GM12878 (cell line): ENCODE measurements around the gene ENOX2. TPM values are rescaled to one million over a fixed set of nuclear protein-coding genes. Genes with fewer than 3 reads are reported as not detected.

ENCODE experiments used
- ATAC-seq: fragments of 200-7000 bp; cut with Tn5 transposase; 3 replicates; pipeline ENCODE4 v1.9.1; 2020; ENCODE audit warnings: mild to moderate bottlenecking, moderate library complexity
- BruUV-seq: library from RNA; stranded (reverse); fragments of 400-500 nt; replicated peaks from 2 replicates; lab custom pipeline; 2021; lab: Mats Ljungman, UMichigan
- CTCF ChIA-PET: fragments of 300-600 bp; sonication (Branson Sonifier 250); formaldehyde crosslinking; extraction: SDS; loops from one replicate; lab custom pipeline; 2021; ENCODE audit warnings: inconsistent platforms; lab: Yijun Ruan, JAX
- POLR2A ChIA-PET: fragments of 350-600 bp; formaldehyde crosslinking; extraction: SDS; loops from one replicate; lab custom pipeline; 2021; ENCODE audit warnings: inconsistent platforms; lab: Charles Lee
- RAD21 ChIA-PET: fragments of 300-600 bp; sonication (Branson Sonifier 250); formaldehyde crosslinking; loops from one replicate; lab custom pipeline; 2023; ENCODE audit warnings: antibody characterized with exemption; ENCODE audit not compliant: unreplicated experiment; lab: Charles Lee
- SMC1A ChIA-PET: fragments of 300-600 bp; sonication (Branson Sonifier 250); formaldehyde crosslinking; loops from one replicate; lab custom pipeline; 2023; ENCODE audit not compliant: unreplicated experiment, uncharacterized antibody; lab: Charles Lee
- DNase-seq: peaks from one replicate; pipeline ENCODE4 v3.0.0-alpha.2; 2011; ENCODE audit warnings: low read depth, low spot score
- FAIRE-seq: peaks from 3 replicates; lab custom pipeline; 2011; peaks lifted over from hg19 to GRCh38; lab: Jason Lieb, UNC
- H2AFZ ChIP-seq: 2 replicates; pipeline ENCODE4 v1.6.0; 2011; ENCODE audit warnings: low read depth, low read length, control low read depth; ENCODE audit not compliant: control insufficient read depth
- H3K27ac ChIP-seq: 2 replicates; pipeline ENCODE4 v1.5.1; 2011; ENCODE audit warnings: control low read depth; ENCODE audit not compliant: control insufficient read depth, insufficient read depth
- H3K27me3 ChIP-seq, 2 experiments: replicated peaks in 1 of 2; 2 replicates each; pipeline versions ENCODE4 v1.6.0 to v1.6.1; 2011; ENCODE audit warnings: low read length in 1 of 2; ENCODE audit not compliant: control insufficient read depth in 2 of 2, insufficient read depth in 2 of 2
- H3K36me3 ChIP-seq, 2 experiments: 2 replicates each; pipeline ENCODE4 v1.5.1; 2011; ENCODE audit warnings: low read length in 1 of 2; ENCODE audit not compliant: control insufficient read depth in 2 of 2, insufficient read depth in 2 of 2
- H3K4me1 ChIP-seq: 2 replicates; pipeline ENCODE4 v1.6.1; 2011; ENCODE audit warnings: mild to moderate bottlenecking, low read length, moderate library complexity, mixed read lengths; ENCODE audit not compliant: control insufficient read depth, insufficient read depth
- H3K4me2 ChIP-seq: 2 replicates; pipeline ENCODE4 v1.6.0; 2011; ENCODE audit warnings: control low read depth; ENCODE audit not compliant: control insufficient read depth, insufficient read depth
- H3K4me3 ChIP-seq: fragments of 200-600 bp; sonication (generic); 2 replicates; pipeline ENCODE4 v1.5.1; 2016
- H3K79me2 ChIP-seq: 2 replicates; pipeline ENCODE4 v1.6.0; 2011; ENCODE audit warnings: low read length; ENCODE audit not compliant: control insufficient read depth, insufficient read depth
- H3K9ac ChIP-seq: 2 replicates; pipeline ENCODE4 v1.8.0; 2011; ENCODE audit warnings: low read length, control low read depth, mixed read lengths; ENCODE audit not compliant: control insufficient read depth, insufficient read depth
- H3K9me3 ChIP-seq: replicated peaks from 3 replicates; pipeline ENCODE4 v1.5.1; 2011; ENCODE audit warnings: mild to moderate bottlenecking, low read length; ENCODE audit not compliant: control insufficient read depth, insufficient read depth
- H4K20me1 ChIP-seq: 2 replicates; pipeline ENCODE4 v1.6.0; 2011; ENCODE audit not compliant: control insufficient read depth, insufficient read depth
- ATF3 ChIP-seq: IDR thresholded peaks from 2 replicates; pipeline ENCODE4 v1.6.1; 2011; ENCODE audit warnings: low read depth, mild to moderate bottlenecking, low read length, moderate library complexity, borderline replicate concordance; ENCODE audit errors: extremely low read depth
- BCL3 ChIP-seq: IDR thresholded peaks from 2 replicates; pipeline ENCODE4 v1.6.1; 2011; ENCODE audit warnings: borderline replicate concordance, low read depth, mild to moderate bottlenecking, moderate library complexity, low read length; ENCODE audit not compliant: insufficient read depth, poor library complexity, severe bottlenecking
- E2F8 ChIP-seq: fragments of 450-650 bp; IDR thresholded peaks from 2 replicates; pipeline ENCODE4 v1.6.1; 2018; ENCODE audit warnings: mild to moderate bottlenecking, low read depth, moderate library complexity; ENCODE audit not compliant: partially characterized antibody
- KDM1A ChIP-seq: fragments of 200-600 bp; sonication (generic); IDR thresholded peaks from 2 replicates; pipeline ENCODE4 v1.6.1; 2016; ENCODE audit warnings: borderline replicate concordance
- KLF5 ChIP-seq: fragments of 450-650 bp; IDR thresholded peaks from 2 replicates; pipeline ENCODE4 v1.6.1; 2014; ENCODE audit warnings: mild to moderate bottlenecking; ENCODE audit not compliant: partially characterized antibody
- SPI1 ChIP-seq: IDR thresholded peaks from 2 replicates; pipeline ENCODE4 v1.6.1; 2011; ENCODE audit warnings: low read depth, mild to moderate bottlenecking, low read length, moderate library complexity, borderline replicate concordance; ENCODE audit not compliant: insufficient read depth
- YBX1 ChIP-seq: fragments of 450-650 bp; IDR thresholded peaks from 2 replicates; pipeline ENCODE4 v1.6.1; 2016; ENCODE audit warnings: antibody characterized with exemption
- ZBTB40 ChIP-seq: fragments of 450-650 bp; IDR thresholded peaks from 2 replicates; pipeline ENCODE4 v1.6.1; 2016; ENCODE audit warnings: mild to moderate bottlenecking, moderate library complexity, borderline replicate concordance
- ZSCAN29 ChIP-seq: fragments of 450-650 bp; IDR thresholded peaks from 2 replicates; pipeline ENCODE4 v1.6.1; 2017; ENCODE audit warnings: mild to moderate bottlenecking, moderate library complexity
- WGBS: methylation state at CpG from one replicate; pipeline ENCODE4 v1.1.6; 2016; ENCODE audit warnings: low lambda C conversion rate; ENCODE audit not compliant: insufficient replicate concordance, insufficient coverage; ENCODE audit errors: missing lambda C conversion rate; 5-methylcytosine and 5-hydroxymethylcytosine counted together
- in situ Hi-C: fragments of 300-500 bp; cut with MboI; formaldehyde crosslinking; loops from 9 replicates; pipeline ENCODE4 v1.14.3; 2018; ENCODE audit warnings: mixed read lengths
- intact Hi-C: fragments of 100-400 bp; cut with micrococcal nuclease; formaldehyde crosslinking; loops from one replicate; pipeline ENCODE4 v1.14.2; 2022; ENCODE audit not compliant: unreplicated experiment
- polyA plus RNA-seq, 11 experiments: library from polyadenylated mRNA; depleted of rRNA in 4 of 11; unstranded in 6 of 11; stranded (reverse) in 5 of 11; fragments of >200 nt; fragmentation: Nextera tagmentation in 4 of 11; fragmentation: Illumina TruSeq in 1 of 11; extraction: Ambion mirVana in 4 of 11; extraction: Trizol in 1 of 11; gene quantifications; 1 replicate in 1 of 11; 2 replicates in 10 of 11; pipeline versions ENCODE4 v1.2.1 to v1.2.3, GENCODE V29; 2011 to 2016; ENCODE audit warnings: inconsistent platforms in 2 of 11, missing spikeins in 2 of 11, low read depth in 1 of 11
- total RNA-seq, 4 experiments: library from RNA; depleted of rRNA in 3 of 4; stranded (reverse); fragments of >200 nt in 3 of 4; fragmentation: Illumina TruSeq in 1 of 4; extraction: Trizol in 1 of 4; gene quantifications; 2 replicates each; pipeline versions ENCODE4 v1.2.1 to v1.2.3, GENCODE V29; 2013 to 2021

ENOX2 gene
- total and polyA plus RNA-seq, 10 of the 15 experiments (the other 5 are each of a cell fraction or from before 2014, with no cell fraction given), result 3.2 to 13.0 (median 7.7) TPM

GRCh38 chrX:130594453-130594916, 308.5 kb downstream of the ENOX2 start:
- no peak overlapping the region for H3K9ac ChIP-seq
- ChIA-PET CTCF (no interaction called here), POLR2A (no interaction called here), RAD21 (no interaction called here), SMC1A (interaction anchor here (0.6 kb wide), 1 partner anchor 295 kb away, joined by 3 read pairs; no protein-coding TSS in a partner anchor)
- WGBS, result 50% methylated on average over 9 of the region's 9 CpGs
- DNase-seq (no peak), ATAC-seq (no peak), FAIRE-seq (no peak)
- H3K79me2 ChIP-seq, result no peaks in the 10 kb centered on the region
- no peaks in the 10 kb centered on the region for H3K4me1 ChIP-seq
- no peak for TF ChIP-seq YBX1
- no peak for TF ChIP-seq BCL3
- TF ChIP-seq KLF5, result no peak
- no peak for TF ChIP-seq ZBTB40
- no peak for TF ChIP-seq E2F8
- no peak for TF ChIP-seq KDM1A
- no peak for TF ChIP-seq ZSCAN29
- no peak for TF ChIP-seq ATF3
- no peak for TF ChIP-seq SPI1
- H3K9me3 ChIP-seq, result no peaks in the 10 kb centered on the region
- H2AFZ ChIP-seq, result no peak overlapping the region
- no peak overlapping the region for H3K4me2 ChIP-seq
- no peaks in the 10 kb centered on the region for H3K36me3 ChIP-seq
- in situ Hi-C loops, result no loop called here
- H4K20me1 ChIP-seq, result no peaks in the 10 kb centered on the region
- H3K4me3 ChIP-seq, result no peak overlapping the region
- intact Hi-C loops, result no loop called here
- BruUV-seq, result no TSS peak
- H3K27ac ChIP-seq, result no peak overlapping the region
- no peaks in the 10 kb centered on the region for H3K27me3 ChIP-seq
